Uterus (tissue), 2 donors: Measurements from ENCODE around the gene TNFRSF25.

ENCODE experiments used
- POLR2A ChIP-seq, 2 donors: fragments of 450-650 bp; IDR thresholded peaks; one replicate each; pipeline ENCODE4 v1.6.1; 2016; ENCODE audit warnings: antibody characterized with exemption in 2 of 2, mild to moderate bottlenecking in 1 of 2, moderate library complexity in 1 of 2
- TF ChIP-seq, protein P1 (sequence below), 4 experiments: fragments of 200-600 bp in 2 of 4; fragments of 450-650 bp in 2 of 4; sonication (generic) in 2 of 4; IDR thresholded peaks; one replicate each; pipeline ENCODE4 v1.5.1; 2016 to 2019; ENCODE audit warnings: antibody characterized with exemption in 4 of 4, mild to moderate bottlenecking in 2 of 4, moderate library complexity in 1 of 4

DNA sequence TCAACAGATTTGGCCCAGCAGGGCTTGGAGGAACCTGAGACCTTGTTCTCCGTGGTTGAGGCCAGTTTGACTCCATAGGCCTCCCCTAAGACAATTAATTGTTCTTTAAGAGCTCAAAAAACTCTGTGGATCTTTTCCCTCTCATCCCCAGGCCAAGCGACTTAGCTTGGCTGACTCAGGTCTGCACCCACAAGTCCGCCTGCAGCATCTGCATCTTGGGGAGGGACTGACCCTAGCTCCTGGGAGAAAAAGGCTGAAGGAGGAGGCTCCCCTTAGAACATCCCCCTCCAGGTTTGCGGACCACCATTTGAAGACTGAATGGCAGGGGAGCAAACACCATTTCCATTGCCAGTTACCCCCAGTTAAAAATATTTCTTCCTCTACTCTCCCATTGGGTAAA lies 44.7 kb downstream of the TNFRSF25 start:
- TF ChIP-seq, protein P1, sequence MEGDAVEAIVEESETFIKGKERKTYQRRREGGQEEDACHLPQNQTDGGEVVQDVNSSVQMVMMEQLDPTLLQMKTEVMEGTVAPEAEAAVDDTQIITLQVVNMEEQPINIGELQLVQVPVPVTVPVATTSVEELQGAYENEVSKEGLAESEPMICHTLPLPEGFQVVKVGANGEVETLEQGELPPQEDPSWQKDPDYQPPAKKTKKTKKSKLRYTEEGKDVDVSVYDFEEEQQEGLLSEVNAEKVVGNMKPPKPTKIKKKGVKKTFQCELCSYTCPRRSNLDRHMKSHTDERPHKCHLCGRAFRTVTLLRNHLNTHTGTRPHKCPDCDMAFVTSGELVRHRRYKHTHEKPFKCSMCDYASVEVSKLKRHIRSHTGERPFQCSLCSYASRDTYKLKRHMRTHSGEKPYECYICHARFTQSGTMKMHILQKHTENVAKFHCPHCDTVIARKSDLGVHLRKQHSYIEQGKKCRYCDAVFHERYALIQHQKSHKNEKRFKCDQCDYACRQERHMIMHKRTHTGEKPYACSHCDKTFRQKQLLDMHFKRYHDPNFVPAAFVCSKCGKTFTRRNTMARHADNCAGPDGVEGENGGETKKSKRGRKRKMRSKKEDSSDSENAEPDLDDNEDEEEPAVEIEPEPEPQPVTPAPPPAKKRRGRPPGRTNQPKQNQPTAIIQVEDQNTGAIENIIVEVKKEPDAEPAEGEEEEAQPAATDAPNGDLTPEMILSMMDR (IDR thresholded peaks at IDR 0.05): no peak
- no peak for TF ChIP-seq POLR2A (IDR thresholded peaks at IDR 0.05)
